AG04450 (cell line): Measurements from ENCODE around the gene SPC24. TPM values are rescaled to one million over a fixed set of nuclear protein-coding genes. Genes with fewer than 3 reads are reported as not detected.
A peak's percentile ranks its signal among the peaks of the same experiment; 100 is the strongest.

Experiments
- CTCF ChIA-PET: fragments of 300-600, 350-600 bp; formaldehyde crosslinking; extraction: SDS; loops from one replicate; lab custom pipeline; 2022; ENCODE audit warnings: antibody characterized with exemption, inconsistent platforms; lab: Charles Lee
- POLR2A ChIA-PET: fragments of 350-600 bp; formaldehyde crosslinking; extraction: SDS; loops from one replicate; lab custom pipeline; 2021; ENCODE audit warnings: antibody characterized with exemption, inconsistent platforms; lab: Yijun Ruan, JAX
- DNase-seq: peaks from one replicate; pipeline ENCODE4 v3.0.0-alpha.2; 2011; ENCODE audit warnings: low read depth, low spot score
- H3K27ac ChIP-seq: one replicate; pipeline ENCODE4 v1.5.1; 2012; ENCODE audit warnings: low read depth, low read length, control low read depth
- H3K27me3 ChIP-seq: one replicate; pipeline ENCODE4 v1.6.0; 2012; ENCODE audit warnings: low read length; ENCODE audit not compliant: control insufficient read depth, insufficient read depth
- H3K4me3 ChIP-seq: 2 replicates; pipeline ENCODE4 v1.5.1; 2011; ENCODE audit warnings: mild to moderate bottlenecking, low read depth, low read length, control low read depth
- H3K9me3 ChIP-seq: 2 replicates; pipeline ENCODE4 v1.5.1; 2012; ENCODE audit warnings: low read length; ENCODE audit not compliant: control insufficient read depth, insufficient read depth
- polyA plus RNA-seq: library from polyadenylated mRNA; depleted of rRNA; stranded (reverse); fragments of >200 nt; gene quantifications from 2 replicates; pipeline ENCODE4 v1.2.3, GENCODE V29; 2011
- TF ChIP-seq, protein P1 (sequence below): IDR thresholded peaks from 2 replicates; pipeline ENCODE4 v1.5.1; 2011; ENCODE audit warnings: low read depth, low read length, control low read depth, inconsistent platforms

SPC24 gene
- polyA plus RNA-seq, 1 experiment = 6.0 TPM

DNA sequence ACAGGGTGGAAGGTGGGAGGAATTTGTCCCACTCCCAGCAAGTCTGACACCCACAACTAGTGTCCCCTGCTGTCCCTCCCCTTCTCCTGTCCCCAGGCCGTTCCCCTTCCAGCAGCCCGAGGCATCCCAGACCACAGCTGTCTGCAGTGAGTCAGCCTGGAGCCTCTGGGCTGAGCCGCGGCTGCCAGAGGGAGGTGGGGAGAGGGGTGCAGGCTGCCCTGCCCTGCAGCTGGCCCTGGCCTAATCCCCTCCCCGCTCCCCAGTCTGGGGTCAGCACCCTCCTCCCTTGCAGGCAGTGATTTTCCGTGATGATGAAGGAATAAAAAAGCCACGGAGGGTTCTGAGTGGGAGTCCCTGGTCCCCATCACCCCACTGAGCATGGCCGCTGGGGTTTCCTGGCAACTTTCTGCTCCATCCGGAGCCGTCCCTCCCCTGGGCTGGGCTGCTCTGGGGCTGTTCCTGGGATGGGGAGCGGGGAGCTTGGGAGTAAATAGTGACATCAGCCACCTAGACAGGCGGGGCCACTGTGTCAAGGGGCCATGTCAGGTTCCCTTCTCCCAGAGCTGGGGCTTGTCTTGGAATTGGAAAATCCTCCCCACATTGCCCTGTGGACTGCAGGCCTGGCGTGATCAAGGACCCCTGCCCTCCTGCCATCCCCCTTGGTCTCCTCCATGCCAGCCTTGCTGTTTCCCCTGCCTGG lies 16.8 kb downstream of the SPC24 start:
- ChIA-PET POLR2A (interaction anchor here (0.5 to 1.4 kb wide), 8 partner anchors 19 to 101 kb away, joined by 3 to 5 read pairs (median 4); partner anchors contain the start of gene KANK2), CTCF (interaction anchor here (0.6 to 3.6 kb wide), 8 partner anchors 9 to 105 kb away, joined by 3 to 29 read pairs (median 6); no protein-coding TSS in a partner anchor)
- Histone ChIP-seq H3K9me3 (no peaks in the 10 kb centered on the region; the same call in 1 of the 2 replicates), H3K27ac (peak overlapping the region; percentile 93), H3K27me3 (no peaks in the 10 kb centered on the region), H3K4me3 (peak overlapping the region; percentile 31)
- no peak for DNase-seq
- TF ChIP-seq, protein P1, sequence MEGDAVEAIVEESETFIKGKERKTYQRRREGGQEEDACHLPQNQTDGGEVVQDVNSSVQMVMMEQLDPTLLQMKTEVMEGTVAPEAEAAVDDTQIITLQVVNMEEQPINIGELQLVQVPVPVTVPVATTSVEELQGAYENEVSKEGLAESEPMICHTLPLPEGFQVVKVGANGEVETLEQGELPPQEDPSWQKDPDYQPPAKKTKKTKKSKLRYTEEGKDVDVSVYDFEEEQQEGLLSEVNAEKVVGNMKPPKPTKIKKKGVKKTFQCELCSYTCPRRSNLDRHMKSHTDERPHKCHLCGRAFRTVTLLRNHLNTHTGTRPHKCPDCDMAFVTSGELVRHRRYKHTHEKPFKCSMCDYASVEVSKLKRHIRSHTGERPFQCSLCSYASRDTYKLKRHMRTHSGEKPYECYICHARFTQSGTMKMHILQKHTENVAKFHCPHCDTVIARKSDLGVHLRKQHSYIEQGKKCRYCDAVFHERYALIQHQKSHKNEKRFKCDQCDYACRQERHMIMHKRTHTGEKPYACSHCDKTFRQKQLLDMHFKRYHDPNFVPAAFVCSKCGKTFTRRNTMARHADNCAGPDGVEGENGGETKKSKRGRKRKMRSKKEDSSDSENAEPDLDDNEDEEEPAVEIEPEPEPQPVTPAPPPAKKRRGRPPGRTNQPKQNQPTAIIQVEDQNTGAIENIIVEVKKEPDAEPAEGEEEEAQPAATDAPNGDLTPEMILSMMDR = no peak

DNA sequence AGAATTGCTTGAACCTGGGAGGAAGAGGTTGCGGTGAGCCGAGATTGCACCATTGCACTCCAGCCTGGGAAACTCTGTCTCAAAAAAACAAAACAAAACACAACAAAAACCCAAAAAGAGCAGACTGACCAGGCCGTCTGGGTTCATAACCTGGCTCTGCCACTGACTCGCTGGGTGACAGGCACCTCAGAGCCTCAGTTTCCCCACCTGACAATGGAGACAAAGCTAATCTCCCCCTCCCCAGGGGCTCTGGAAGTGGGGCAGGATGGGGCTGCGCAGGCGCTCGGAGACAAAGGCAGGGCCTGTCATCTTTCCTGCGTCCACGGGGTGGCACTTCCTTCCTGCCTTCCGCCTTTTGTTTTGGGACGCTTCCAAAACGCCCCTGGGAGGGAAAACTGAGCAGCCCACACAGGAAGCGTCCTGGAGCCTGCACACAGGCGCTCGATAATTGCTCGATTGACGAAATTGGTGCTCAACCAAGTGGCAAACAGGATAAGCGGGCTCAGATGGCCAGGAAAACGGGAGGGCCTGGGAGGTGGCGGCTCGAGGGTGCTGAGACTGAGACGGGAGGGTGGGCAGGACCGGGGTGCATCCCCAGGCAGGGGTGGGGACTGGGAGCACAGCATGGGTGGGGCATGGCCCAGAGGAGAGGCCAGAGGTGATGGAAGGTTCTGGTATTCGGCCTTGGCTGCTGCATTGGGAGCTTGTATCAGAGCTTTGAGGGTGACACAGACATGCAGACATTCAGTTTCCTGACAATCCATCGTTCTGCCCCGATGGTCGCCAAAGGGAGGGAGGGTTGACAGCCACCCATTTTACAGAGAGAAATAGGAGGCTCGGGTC lies 17.8 kb downstream of the SPC24 start:
- Histone ChIP-seq H3K9me3 (no peaks in the 10 kb centered on the region), H3K27ac (peak overlapping the region; percentile 61), H3K27me3 (no peaks in the 10 kb centered on the region), H3K4me3 (peak overlapping the region; percentile 31; the same call in 1 of the 2 replicates)
- TF ChIP-seq, protein P1 = peak; percentile 83
- ChIA-PET POLR2A (interaction anchor here (0.5 to 1.4 kb wide), 4 partner anchors 20 to 60 kb away, joined by 3 to 5 read pairs (median 4); partner anchors contain the start of gene KANK2), CTCF (interaction anchor here (0.6 to 3.6 kb wide), 7 partner anchors 12 to 69 kb away, joined by 3 to 29 read pairs (median 6); no protein-coding TSS in a partner anchor)
- peak; percentile 69 for DNase-seq

DNA sequence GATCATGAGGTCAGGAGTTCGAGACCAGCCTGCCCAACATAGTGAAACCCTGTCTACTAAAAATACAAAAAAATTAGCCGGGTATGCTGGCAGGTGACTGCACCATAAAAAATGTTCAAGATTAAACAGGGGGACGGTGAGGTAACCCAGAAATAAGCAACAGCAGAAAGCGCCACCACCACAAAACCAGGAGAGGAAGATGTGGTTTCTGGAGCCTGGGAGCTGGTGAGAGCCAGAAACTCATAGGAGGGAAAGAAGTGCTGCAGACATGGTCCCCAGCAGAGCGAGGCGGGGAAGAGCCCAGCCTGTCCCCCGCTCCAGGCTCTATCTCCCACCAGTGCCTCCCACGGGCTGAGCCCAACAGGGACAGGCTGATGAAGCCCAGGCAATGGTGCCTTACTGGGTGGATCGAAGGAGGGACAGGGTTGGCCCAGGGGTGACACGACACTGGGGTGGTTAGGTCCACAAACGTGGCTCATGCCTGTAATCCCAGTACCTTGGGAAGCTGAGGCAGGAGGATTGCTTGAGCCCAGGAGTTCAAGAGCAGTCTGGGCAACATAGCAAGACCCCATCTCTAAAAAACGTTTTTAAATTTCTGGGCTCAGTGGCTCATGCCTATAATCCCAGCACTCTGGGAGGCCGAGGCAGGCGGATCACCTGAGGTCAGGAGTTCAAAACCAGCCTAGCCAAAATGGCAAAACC lies 19.0 kb downstream of the SPC24 start:
- ChIA-PET CTCF (interaction anchor here (0.8 to 3.6 kb wide), 5 partner anchors 10 to 70 kb away, joined by 3 to 29 read pairs (median 8); no protein-coding TSS in a partner anchor), POLR2A (no interaction called here)
- DNase-seq = no peak
- Histone ChIP-seq H3K4me3 (no peak overlapping the region), H3K9me3 (no peaks in the 10 kb centered on the region), H3K27me3 (no peaks in the 10 kb centered on the region), H3K27ac (no peak overlapping the region)
- TF ChIP-seq, protein P1 = no peak

DNA sequence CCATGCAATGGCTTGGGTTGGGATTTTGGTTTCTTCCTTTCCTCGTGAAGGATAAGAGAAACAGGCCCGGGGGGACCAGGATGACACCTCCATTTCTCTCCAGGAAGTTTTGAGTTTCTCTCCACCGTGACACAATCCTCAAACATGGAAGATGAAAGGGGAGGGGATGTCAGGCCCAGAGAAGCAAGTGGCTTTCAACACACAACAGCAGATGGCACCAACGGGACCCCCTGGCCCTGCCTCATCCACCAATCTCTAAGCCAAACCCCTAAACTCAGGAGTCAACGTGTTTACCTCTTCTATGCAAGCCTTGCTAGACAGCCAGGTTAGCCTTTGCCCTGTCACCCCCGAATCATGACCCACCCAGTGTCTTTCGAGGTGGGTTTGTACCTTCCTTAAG lies 24.1 kb downstream of the SPC24 start:
- ChIA-PET POLR2A (no interaction called here), CTCF (interaction anchor here (0.6 kb wide), 1 partner anchor 95 kb away, joined by 4 read pairs; no protein-coding TSS in a partner anchor)
- Histone ChIP-seq H3K27ac (peak overlapping the region; percentile 39), H3K4me3 (no peak overlapping the region), H3K9me3 (no peaks in the 10 kb centered on the region), H3K27me3 (no peaks in the 10 kb centered on the region)
- TF ChIP-seq, protein P1 = no peak
- DNase-seq = no peak
